ENCODE results near the gene C14orf180. TPM values are rescaled to one million over a fixed set of nuclear protein-coding genes. Genes with fewer than 3 reads are reported as not detected.

The C14orf180 gene
- total and polyA plus RNA-seq, 4 donors: 0.12 to 0.48 (median 0.30) TPM

GRCh38 chr14:104583424-104584306 lies 4.1 kb downstream of the C14orf180 start:
- H3K36me3 ChIP-seq (ENCODE audit: control insufficient read depth in 4 of 4, insufficient read depth in 4 of 4, low read length in 4 of 4): no peaks in the 10 kb centered on the region
- H3K4me1 ChIP-seq (ENCODE audit: control insufficient read depth in 5 of 5, insufficient read depth in 5 of 5, low read length in 5 of 5): peaks cover 3 to 62% (median 14%) of the 10 kb centered on the region in 5 donors
- peak overlapping the region in 1 of 2 donors; percentile 75 for H3K27ac ChIP-seq (ENCODE audit: low read depth in 1 of 2, low read length in 1 of 2)
- no peak overlapping the region for H3K9ac ChIP-seq (ENCODE audit: insufficient read depth in 1 of 2, low read length in 2 of 2)
- H3K9me3 ChIP-seq (ENCODE audit: control insufficient read depth in 4 of 4, insufficient read depth in 3 of 4, low read length in 3 of 4): no peaks in the 10 kb centered on the region
- no peak for ATAC-seq (ENCODE audit: insufficient read depth, low FRiP score)
- peak in 2 of 3 donors; percentile 52 to 75 for DNase-seq
- H3K4me3 ChIP-seq: no peak overlapping the region
- WGBS, 2 donors: 66 to 78% methylated on average over 27 of the region's 27 CpGs
- TF ChIP-seq CTCF (IDR thresholded peaks at IDR 0.05; ENCODE audit: control extremely low read depth, extremely low read depth): no peak
- peaks cover 0 to 8% (median 0%) of the 10 kb centered on the region in 3 donors for H3K27me3 ChIP-seq (ENCODE audit: control insufficient read depth in 3 of 3, insufficient read depth in 3 of 3, low read length in 2 of 3)

- Histone ChIP-seq H3K9ac (ENCODE audit: insufficient read depth in 1 of 2, low read length in 2 of 2) (no peak overlapping the region), H3K36me3 (ENCODE audit: control insufficient read depth in 4 of 4, insufficient read depth in 4 of 4, low read length in 4 of 4) (no peaks in the 10 kb centered on the region), H3K4me3 (no peak overlapping the region), H3K27ac (ENCODE audit: low read depth in 1 of 2, low read length in 1 of 2) (no peak overlapping the region), H3K4me1 (ENCODE audit: control insufficient read depth in 5 of 5, insufficient read depth in 5 of 5, low read length in 5 of 5) (peaks cover 3 to 53% (median 13%) of the 10 kb centered on the region in 5 donors), H3K9me3 (ENCODE audit: control insufficient read depth in 4 of 4, insufficient read depth in 3 of 4, low read length in 3 of 4) (no peaks in the 10 kb centered on the region), H3K27me3 (ENCODE audit: control insufficient read depth in 3 of 3, insufficient read depth in 3 of 3, low read length in 2 of 3) (peaks cover 0 to 6% (median 0%) of the 10 kb centered on the region in 3 donors)
- no peak for TF ChIP-seq CTCF (IDR thresholded peaks at IDR 0.05; ENCODE audit: control extremely low read depth, extremely low read depth)
- DNase-seq (no peak), ATAC-seq (ENCODE audit: insufficient read depth, low FRiP score) (no peak)
- WGBS, 2 donors: 72 to 78% methylated on average over 10 of the region's 10 CpGs
These were observed 5.0 kb downstream of the C14orf180 start for GRCh38 chr14:104584557-104584956.

- no peak overlapping the region for H3K4me3 ChIP-seq
- H3K36me3 ChIP-seq (ENCODE audit: control insufficient read depth in 4 of 4, insufficient read depth in 4 of 4, low read length in 4 of 4): no peaks in the 10 kb centered on the region
- ATAC-seq (ENCODE audit: insufficient read depth, low FRiP score): no peak
- peak overlapping the region in 1 of 2 donors; percentile 58 for H3K27ac ChIP-seq (ENCODE audit: low read depth in 1 of 2, low read length in 1 of 2)
- H3K4me1 ChIP-seq (ENCODE audit: control insufficient read depth in 5 of 5, insufficient read depth in 5 of 5, low read length in 5 of 5): peaks cover 3 to 39% (median 10%) of the 10 kb centered on the region in 5 donors
- TF ChIP-seq CTCF (IDR thresholded peaks at IDR 0.05; ENCODE audit: control extremely low read depth, extremely low read depth): no peak
- peak in 2 of 3 donors; percentile 61 to 74 for DNase-seq
- no peak overlapping the region for H3K9ac ChIP-seq (ENCODE audit: insufficient read depth in 1 of 2, low read length in 2 of 2)
- peaks cover 0 to 6% (median 0%) of the 10 kb centered on the region in 3 donors for H3K27me3 ChIP-seq (ENCODE audit: control insufficient read depth in 3 of 3, insufficient read depth in 3 of 3, low read length in 2 of 3)
- H3K9me3 ChIP-seq (ENCODE audit: control insufficient read depth in 4 of 4, insufficient read depth in 3 of 4, low read length in 3 of 4): no peaks in the 10 kb centered on the region
- WGBS, 2 donors: 58 to 75% methylated on average over 24 of the region's 24 CpGs
These were observed 6.6 kb downstream of the C14orf180 start for GRCh38 chr14:104585966-104586697.

Data from lung (tissue), 12 donors.